ENCODE measurements around the gene SETDB1.

DNA sequence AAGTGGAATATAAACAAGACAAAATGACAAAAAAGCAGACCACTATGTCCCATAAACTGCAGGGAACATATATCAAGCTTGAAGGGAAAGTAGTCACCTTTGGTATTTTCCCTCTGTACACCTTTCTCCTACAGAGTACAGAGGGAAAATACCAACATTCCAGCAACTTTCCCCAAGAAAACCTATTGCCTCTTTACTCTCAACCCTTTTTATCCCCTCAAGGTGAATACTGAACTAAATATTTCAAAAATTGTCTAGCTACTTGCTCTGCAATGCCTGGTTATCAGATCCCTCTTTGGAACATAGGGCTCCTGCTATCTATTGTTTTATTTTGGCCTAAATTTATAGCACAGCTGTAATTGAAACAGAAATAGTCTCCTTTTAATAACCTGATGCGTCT, 23.4 kb upstream of the SETDB1 start:
- no peak for TF ChIP-seq EZH2 (IDR thresholded peaks at IDR 0.05; ENCODE audit: insufficient read depth, poor library complexity, severe bottlenecking)
- no peak for TF ChIP-seq EZH2phosphoT487 (IDR thresholded peaks at IDR 0.05; ENCODE audit: insufficient read depth, low read depth)

Measured in GM23248 (cell line).